Caco-2 (cell line): Measurements from ENCODE around the gene MRGPRE. TPM values are rescaled to one million over a fixed set of nuclear protein-coding genes. Genes with fewer than 3 reads are reported as not detected.

Source experiments
- BruUV-seq: library from RNA; stranded (reverse); fragments of 400-500 nt; replicated peaks from 2 replicates; lab custom pipeline; 2021; lab: Mats Ljungman, UMichigan
- CTCF ChIA-PET: fragments of 300-600 bp; sonication (Branson Sonifier 250); formaldehyde crosslinking; loops from one replicate; lab custom pipeline; 2022; ENCODE audit warnings: antibody characterized with exemption; lab: Charles Lee
- POLR2A ChIA-PET: fragments of 300-600 bp; sonication (Branson Sonifier 250); formaldehyde crosslinking; loops from one replicate; lab custom pipeline; 2022; ENCODE audit warnings: antibody characterized with exemption; lab: Charles Lee
- DNase-seq, 2 experiments: peaks; one replicate each; pipeline versions ENCODE4 v3.0.0 to v3.0.0-alpha.2; 2020 to 2022
- H3K27me3 ChIP-seq: replicated peaks from 2 replicates; pipeline ENCODE4 v1.6.0; 2011; ENCODE audit warnings: low read length; ENCODE audit not compliant: control insufficient read depth, insufficient read depth
- H3K36me3 ChIP-seq: 2 replicates; pipeline ENCODE4 v1.5.1; 2011; ENCODE audit warnings: low read length; ENCODE audit not compliant: control insufficient read depth, insufficient read depth
- H3K4me1 ChIP-seq: fragments of 250-450 bp; sonication (Bioruptor Pico); 2 replicates; pipeline ENCODE4 v1.5.1; 2020; ENCODE audit warnings: mild to moderate bottlenecking
- H3K4me3 ChIP-seq: 2 replicates; pipeline ENCODE4 v1.5.1; 2011; ENCODE audit warnings: low read depth, mild to moderate bottlenecking, control low read depth, low read length
- H3K9me3 ChIP-seq: fragments of 250-450 bp; sonication (Bioruptor Pico); 2 replicates; pipeline ENCODE4 v1.5.1; 2020; ENCODE audit warnings: mild to moderate bottlenecking, moderate library complexity
- H3K27ac Mint-ChIP-seq: one replicate; pipeline ENCODE4 v1.8.0; 2022; ENCODE audit warnings: mixed read lengths; ENCODE audit not compliant: unreplicated experiment
- H3K27me3 Mint-ChIP-seq: one replicate; pipeline ENCODE4 v1.8.0; 2022; ENCODE audit warnings: mixed read lengths; ENCODE audit not compliant: insufficient read depth, unreplicated experiment
- H3K36me3 Mint-ChIP-seq: one replicate; pipeline ENCODE4 v1.8.0; 2022; ENCODE audit warnings: mild to moderate bottlenecking, mixed read lengths; ENCODE audit not compliant: insufficient read depth, unreplicated experiment
- H3K4me1 Mint-ChIP-seq: one replicate; pipeline ENCODE4 v1.8.0; 2022; ENCODE audit warnings: low read depth, mixed read lengths; ENCODE audit not compliant: unreplicated experiment
- H3K4me3 Mint-ChIP-seq: one replicate; pipeline ENCODE4 v1.8.0; 2022; ENCODE audit warnings: mild to moderate bottlenecking, moderate library complexity, mixed read lengths; ENCODE audit not compliant: unreplicated experiment
- H3K9me3 Mint-ChIP-seq: one replicate; pipeline ENCODE4 v1.8.0; 2022; ENCODE audit warnings: mixed read lengths; ENCODE audit not compliant: unreplicated experiment
- CTCF ChIP-seq, 2 experiments: fragments of 200-600 bp in 1 of 2; IDR thresholded peaks; 1 replicate in 1 of 2; 2 replicates in 1 of 2; pipeline versions ENCODE4 v1.5.1 to v1.8.0; 2011 to 2022; ENCODE audit warnings: antibody characterized with exemption in 1 of 2, control low read depth in 1 of 2, inconsistent platforms in 1 of 2, low read depth in 1 of 2, low read length in 1 of 2, mild to moderate bottlenecking in 1 of 2, moderate library complexity in 1 of 2; ENCODE audit not compliant: insufficient read depth in 1 of 2, severe bottlenecking in 1 of 2, unreplicated experiment in 1 of 2
- intact Hi-C: fragments of 100-400 bp; cut with micrococcal nuclease; formaldehyde crosslinking; loops from one replicate; pipeline ENCODE4 v1.10.0; 2022; ENCODE audit not compliant: unreplicated experiment
- total RNA-seq: library from RNA; stranded (reverse); gene quantifications from 2 replicates; pipeline ENCODE4 v1.2.3, GENCODE V29; 2022

MRGPRE gene
- total RNA-seq, 1 experiment from 2014 or later = not detected

- no peaks in the 10 kb centered on the region for H3K4me1 Mint-ChIP-seq
- no peak overlapping the region for H3K27ac Mint-ChIP-seq
- Histone ChIP-seq H3K9me3 (peaks cover 3% of the 10 kb centered on the region; the same call in 1 of the 2 replicates), H3K4me1 (no peaks in the 10 kb centered on the region), H3K27me3 (no peaks in the 10 kb centered on the region; the same call in 1 of the 2 replicates), H3K36me3 (no peaks in the 10 kb centered on the region), H3K4me3 (no peak overlapping the region)
- peaks cover 6% of the 10 kb centered on the region for H3K27me3 Mint-ChIP-seq
- ChIA-PET POLR2A (no interaction called here), CTCF (no interaction called here)
- H3K36me3 Mint-ChIP-seq = no peaks in the 10 kb centered on the region
- no peaks in the 10 kb centered on the region for H3K9me3 Mint-ChIP-seq
- no peak overlapping the region for H3K4me3 Mint-ChIP-seq
- intact Hi-C loops = no loop called here
- no peak for TF ChIP-seq CTCF (IDR thresholded peaks at IDR 0.05; ENCODE audit: insufficient read depth in 1 of 2, low read depth in 1 of 2, low read length in 1 of 2, severe bottlenecking in 1 of 2, unreplicated experiment in 1 of 2)
- no peak for DNase-seq
- BruUV-seq = no TSS peak
These were observed 24.6 kb downstream of the MRGPRE start for GRCh38 chr11:3207526-3208189.

GRCh38 chr11:3206922-3207204 lies 25.4 kb downstream of the MRGPRE start:
- no peak for TF ChIP-seq CTCF (IDR thresholded peaks at IDR 0.05; ENCODE audit: insufficient read depth in 1 of 2, low read depth in 1 of 2, low read length in 1 of 2, severe bottlenecking in 1 of 2, unreplicated experiment in 1 of 2)
- H3K9me3 ChIP-seq = peaks cover 3% of the 10 kb centered on the region; the same call in 1 of the 2 replicates
- ChIA-PET POLR2A (no interaction called here), CTCF (no interaction called here)
- H3K4me1 ChIP-seq = no peaks in the 10 kb centered on the region
- Mint-ChIP-seq H3K36me3 (no peaks in the 10 kb centered on the region), H3K4me1 (no peaks in the 10 kb centered on the region), H3K27me3 (peaks cover 6% of the 10 kb centered on the region), H3K9me3 (no peaks in the 10 kb centered on the region), H3K4me3 (no peak overlapping the region), H3K27ac (no peak overlapping the region)
- no peaks in the 10 kb centered on the region for H3K36me3 ChIP-seq
- no peak overlapping the region for H3K4me3 ChIP-seq
- intact Hi-C loops = no loop called here
- BruUV-seq = no TSS peak
- H3K27me3 ChIP-seq = peaks cover 1% of the 10 kb centered on the region; the same call in 1 of the 2 replicates
- no peak for DNase-seq

- BruUV-seq = no TSS peak
- no peaks in the 10 kb centered on the region for H3K36me3 Mint-ChIP-seq
- H3K9me3 Mint-ChIP-seq = no peaks in the 10 kb centered on the region
- Histone ChIP-seq H3K9me3 (peaks cover 3% of the 10 kb centered on the region; the same call in 1 of the 2 replicates), H3K27me3 (peaks cover 1% of the 10 kb centered on the region; the same call in 1 of the 2 replicates), H3K36me3 (no peaks in the 10 kb centered on the region), H3K4me1 (no peaks in the 10 kb centered on the region), H3K4me3 (no peak overlapping the region)
- H3K27me3 Mint-ChIP-seq = peaks cover 3% of the 10 kb centered on the region
- POLR2A ChIA-PET = no interaction called here
- H3K27ac Mint-ChIP-seq = no peak overlapping the region
- CTCF ChIA-PET = no interaction called here
- TF ChIP-seq CTCF (IDR thresholded peaks at IDR 0.05; ENCODE audit: insufficient read depth in 1 of 2, low read depth in 1 of 2, low read length in 1 of 2, severe bottlenecking in 1 of 2, unreplicated experiment in 1 of 2) = no peak
- intact Hi-C loops = no loop called here
- no peaks in the 10 kb centered on the region for H3K4me1 Mint-ChIP-seq
- H3K4me3 Mint-ChIP-seq = no peak overlapping the region
- DNase-seq = no peak
These were observed 25.9 kb downstream of the MRGPRE start for GRCh38 chr11:3206156-3206921.
